Activated T-cell treated with anti-CD3 and anti-CD28 coated beads for 1 hour (primary cell): ENCODE measurements around the gene GGACT.

Experiments
- DNase-seq: peaks from one replicate; pipeline ENCODE4 v3.0.0-alpha.2; 2020; ENCODE audit warnings: low read depth

The GGACT gene

GRCh38 chr13:100547791-100548201, 40.8 kb downstream of the GGACT start:
- DNase-seq = no peak

- no peak for DNase-seq
These were observed 41.7 kb downstream of the GGACT start for GRCh38 chr13:100546713-100547405.

GRCh38 chr13:100545684-100546061, 42.9 kb downstream of the GGACT start:
- DNase-seq = no peak

GRCh38 chr13:100544866-100545683, 43.5 kb downstream of the GGACT start:
- no peak for DNase-seq

GRCh38 chr13:100543872-100544602, 44.6 kb downstream of the GGACT start:
- no peak for DNase-seq

- no peak for DNase-seq
These were observed 45.8 kb downstream of the GGACT start for GRCh38 chr13:100542826-100543156.

GRCh38 chr13:100541897-100542825, 46.4 kb downstream of the GGACT start:
- no peak for DNase-seq

GRCh38 chr13:100540621-100541020, 48.0 kb downstream of the GGACT start:
- DNase-seq = no peak

GRCh38 chr13:100537951-100538462, 50.6 kb downstream of the GGACT start:
- DNase-seq = no peak

GRCh38 chr13:100537486-100537885, 51.1 kb downstream of the GGACT start:
- no peak for DNase-seq

- no peak for DNase-seq
These were observed 51.9 kb downstream of the GGACT start for GRCh38 chr13:100536643-100537180.

- DNase-seq = no peak
These were observed 53.0 kb downstream of the GGACT start for GRCh38 chr13:100535426-100536135.

GRCh38 chr13:100534911-100535310, 53.7 kb downstream of the GGACT start:
- no peak for DNase-seq

- DNase-seq = no peak
These were observed 54.3 kb downstream of the GGACT start for GRCh38 chr13:100534147-100534843.

- DNase-seq = no peak
These were observed 55.0 kb downstream of the GGACT start for GRCh38 chr13:100533588-100534041.

- no peak for DNase-seq
These were observed 55.7 kb downstream of the GGACT start for GRCh38 chr13:100532836-100533435.

GRCh38 chr13:100532090-100532766, 56.4 kb downstream of the GGACT start:
- no peak for DNase-seq

GRCh38 chr13:100530671-100531213, 57.8 kb downstream of the GGACT start:
- DNase-seq = no peak
